Keratinocyte (primary cell): Measurements from ENCODE around the gene NEK2. TPM values are rescaled to one million over a fixed set of nuclear protein-coding genes. Genes with fewer than 3 reads are reported as not detected.
"Not testable (repeated sequence)": the region's sequence is repeated elsewhere in the genome, so short reads cannot be mapped to it uniquely, and the experiment has no call there.

ENCODE experiments used
- DNase-seq: peaks from one replicate; pipeline ENCODE4 v3.0.0-alpha.2; 2011; ENCODE audit warnings: low read depth, missing footprints, low spot score
- FAIRE-seq: peaks from 2 replicates; lab custom pipeline; 2011; peaks lifted over from hg19 to GRCh38; lab: Jason Lieb, UNC
- H2AFZ ChIP-seq: 2 replicates; pipeline ENCODE4 v1.6.0; 2012; ENCODE audit warnings: low read length, control low read depth, inconsistent platforms; ENCODE audit not compliant: control insufficient read depth
- H3K27ac ChIP-seq: 2 replicates; pipeline ENCODE4 v1.5.1; 2011; ENCODE audit warnings: low read length; ENCODE audit not compliant: control insufficient read depth, insufficient read depth
- H3K27me3 ChIP-seq: 3 replicates; pipeline ENCODE4 v1.6.0; 2011; ENCODE audit warnings: low read length; ENCODE audit not compliant: control insufficient read depth, insufficient read depth; ENCODE audit errors: extremely low read depth
- H3K36me3 ChIP-seq, 2 experiments: 2 replicates in 1 of 2; 3 replicates in 1 of 2; pipeline ENCODE4 v1.5.1; 2011; ENCODE audit warnings: low read length in 2 of 2, mild to moderate bottlenecking in 1 of 2; ENCODE audit not compliant: control insufficient read depth in 2 of 2, insufficient read depth in 2 of 2; ENCODE audit errors: extremely low read depth in 1 of 2
- H3K4me1 ChIP-seq: 3 replicates; pipeline ENCODE4 v1.5.1; 2011; ENCODE audit warnings: low read length; ENCODE audit not compliant: control insufficient read depth, insufficient read depth; ENCODE audit errors: extremely low read depth
- H3K4me2 ChIP-seq: 3 replicates; pipeline ENCODE4 v1.6.0; 2011; ENCODE audit warnings: low read depth, low read length; ENCODE audit not compliant: control insufficient read depth, insufficient read depth; ENCODE audit errors: extremely low read depth
- H3K4me3 ChIP-seq, 3 experiments: fragments of 200-600 bp in 1 of 3; sonication (generic) in 1 of 3; 2 replicates in 2 of 3; 3 replicates in 1 of 3; pipeline ENCODE4 v1.5.1; 2011 to 2016; ENCODE audit warnings: low read length in 3 of 3, mild to moderate bottlenecking in 3 of 3, control low read depth in 2 of 3, inconsistent platforms in 1 of 3, low read depth in 1 of 3, mixed read lengths in 1 of 3, mixed run types in 1 of 3, moderate library complexity in 1 of 3; ENCODE audit not compliant: control insufficient read depth in 2 of 3, insufficient read depth in 2 of 3; ENCODE audit errors: extremely low read depth in 1 of 3
- H3K79me2 ChIP-seq: 2 replicates; pipeline ENCODE4 v1.6.0; 2012; ENCODE audit warnings: low read length; ENCODE audit not compliant: control insufficient read depth, insufficient read depth
- H3K9ac ChIP-seq: 3 replicates; pipeline ENCODE4 v1.6.0; 2011; ENCODE audit warnings: low read length; ENCODE audit not compliant: control insufficient read depth, insufficient read depth; ENCODE audit errors: extremely low read depth
- H3K9me1 ChIP-seq: 3 replicates; pipeline ENCODE4 v1.6.0; 2011; ENCODE audit warnings: low read length; ENCODE audit not compliant: control insufficient read depth, insufficient read depth; ENCODE audit errors: extremely low read depth
- H3K9me3 ChIP-seq: 2 replicates; pipeline ENCODE4 v1.5.1; 2012; ENCODE audit warnings: low read depth, low read length; ENCODE audit not compliant: control insufficient read depth
- H4K20me1 ChIP-seq: 3 replicates; pipeline ENCODE4 v1.6.0; 2011; ENCODE audit warnings: low read length; ENCODE audit not compliant: control insufficient read depth, insufficient read depth; ENCODE audit errors: extremely low read depth
- EZH2 ChIP-seq: IDR thresholded peaks from one replicate; pipeline ENCODE4 v1.6.1; 2012; ENCODE audit warnings: inconsistent platforms, mild to moderate bottlenecking, low read length, moderate library complexity
- dilution Hi-C: fragments of 300-500 bp; cut with MboI; formaldehyde crosslinking; loops from one replicate; pipeline ENCODE4 v1.7.0; 2020; ENCODE audit warnings: low sequenced_read_pairs; ENCODE audit not compliant: extremely low pct_ligation_motif_present
- polyA plus RNA-seq, 5 experiments: library from polyadenylated mRNA; depleted of rRNA in 3 of 5; stranded (reverse) in 3 of 5; stranded (forward) in 1 of 5; unstranded in 1 of 5; fragments of >200 nt; gene quantifications; 1 replicate in 1 of 5; 2 replicates in 3 of 5; 3 replicates in 1 of 5; pipeline versions ENCODE4 v1.2.1 to v1.2.3, GENCODE V29; 2011 to 2012; ENCODE audit warnings: missing spikeins in 2 of 5, low read depth in 1 of 5, low replicate concordance in 1 of 5
- TF ChIP-seq, protein P1 (sequence below), 3 experiments: IDR thresholded peaks in 1 of 3; conservative IDR thresholded peaks in 1 of 3; optimal IDR thresholded peaks in 1 of 3; 2 replicates in 2 of 3; 3 replicates in 1 of 3; pipeline versions ENCODE3 to v1.5.1; 2011; ENCODE audit warnings: low read length in 3 of 3, mild to moderate bottlenecking in 3 of 3, moderate library complexity in 2 of 3, control low read depth in 1 of 3, inconsistent platforms in 1 of 3; ENCODE audit not compliant: insufficient read depth in 2 of 3; ENCODE audit errors: extremely low read depth in 1 of 3

Gene NEK2
- polyA plus RNA-seq, 1 donor (not counting 4 experiments of a cell fraction or from before 2014, with no cell fraction given) = 10.8 TPM

GRCh38 chr1:211647711-211648121 lies 27.7 kb downstream of the NEK2 start:
- Histone ChIP-seq H3K9ac (no peak overlapping the region), H3K9me3 (no peaks in the 10 kb centered on the region), H4K20me1 (no peaks in the 10 kb centered on the region), H3K4me3 (no peak overlapping the region), H3K4me2 (no peak overlapping the region), H3K27me3 (peaks cover 5% of the 10 kb centered on the region), H3K9me1 (no peaks in the 10 kb centered on the region), H3K4me1 (peaks cover 12% of the 10 kb centered on the region), H3K79me2 (no peaks in the 10 kb centered on the region), H3K27ac (no peak overlapping the region), H2AFZ (no peak overlapping the region), H3K36me3 (no peaks in the 10 kb centered on the region)
- TF ChIP-seq, protein P1, sequence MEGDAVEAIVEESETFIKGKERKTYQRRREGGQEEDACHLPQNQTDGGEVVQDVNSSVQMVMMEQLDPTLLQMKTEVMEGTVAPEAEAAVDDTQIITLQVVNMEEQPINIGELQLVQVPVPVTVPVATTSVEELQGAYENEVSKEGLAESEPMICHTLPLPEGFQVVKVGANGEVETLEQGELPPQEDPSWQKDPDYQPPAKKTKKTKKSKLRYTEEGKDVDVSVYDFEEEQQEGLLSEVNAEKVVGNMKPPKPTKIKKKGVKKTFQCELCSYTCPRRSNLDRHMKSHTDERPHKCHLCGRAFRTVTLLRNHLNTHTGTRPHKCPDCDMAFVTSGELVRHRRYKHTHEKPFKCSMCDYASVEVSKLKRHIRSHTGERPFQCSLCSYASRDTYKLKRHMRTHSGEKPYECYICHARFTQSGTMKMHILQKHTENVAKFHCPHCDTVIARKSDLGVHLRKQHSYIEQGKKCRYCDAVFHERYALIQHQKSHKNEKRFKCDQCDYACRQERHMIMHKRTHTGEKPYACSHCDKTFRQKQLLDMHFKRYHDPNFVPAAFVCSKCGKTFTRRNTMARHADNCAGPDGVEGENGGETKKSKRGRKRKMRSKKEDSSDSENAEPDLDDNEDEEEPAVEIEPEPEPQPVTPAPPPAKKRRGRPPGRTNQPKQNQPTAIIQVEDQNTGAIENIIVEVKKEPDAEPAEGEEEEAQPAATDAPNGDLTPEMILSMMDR (optimal IDR thresholded peaks at IDR 0.05 in 1 of 3, IDR thresholded peaks at IDR 0.05 in 1 of 3, conservative IDR thresholded peaks at IDR 0.05 in 1 of 3; ENCODE audit: extremely low read depth in 1 of 3, insufficient read depth in 2 of 3, low read length in 3 of 3) = no peak
- no peak for TF ChIP-seq EZH2
- dilution Hi-C loops = no loop called here
- DNase-seq (no peak), FAIRE-seq (no peak)

DNA sequence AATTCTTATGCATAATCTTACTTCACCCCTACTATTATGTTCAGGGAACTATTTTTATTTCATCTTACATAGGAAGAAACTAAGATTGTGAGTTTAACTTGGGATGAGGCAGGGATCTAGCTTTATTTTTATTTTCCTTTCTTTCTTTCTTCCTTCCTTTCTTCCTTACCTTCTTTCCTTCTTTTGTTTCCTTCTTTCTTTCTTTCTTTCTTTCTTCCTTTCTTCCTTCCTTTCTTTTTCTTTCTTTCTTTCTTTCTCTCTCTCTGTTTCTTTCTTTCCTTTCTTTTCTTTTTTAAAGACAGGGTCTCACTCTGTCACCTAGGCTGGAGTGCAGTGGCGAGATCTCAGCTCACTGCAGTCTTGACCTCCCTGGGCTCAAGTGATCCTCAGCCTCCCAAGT lies 28.9 kb downstream of the NEK2 start:
- Histone ChIP-seq H3K4me3 (no peak overlapping the region), H3K9me3 (no peaks in the 10 kb centered on the region), H3K27me3 (peaks cover 8% of the 10 kb centered on the region), H3K36me3 (no peaks in the 10 kb centered on the region), H3K4me1 (peaks cover 12% of the 10 kb centered on the region), H3K4me2 (no peak overlapping the region), H3K27ac (no peak overlapping the region), H3K9me1 (peaks cover 3% of the 10 kb centered on the region), H3K79me2 (no peaks in the 10 kb centered on the region), H2AFZ (no peak overlapping the region), H4K20me1 (no peaks in the 10 kb centered on the region), H3K9ac (no peak overlapping the region)
- FAIRE-seq (no peak), DNase-seq (no peak)
- dilution Hi-C loops = no loop called here
- TF ChIP-seq EZH2 = no peak
- TF ChIP-seq, protein P1 (optimal IDR thresholded peaks at IDR 0.05 in 1 of 3, IDR thresholded peaks at IDR 0.05 in 1 of 3, conservative IDR thresholded peaks at IDR 0.05 in 1 of 3; ENCODE audit: extremely low read depth in 1 of 3, insufficient read depth in 2 of 3, low read length in 3 of 3) = no peak

DNA sequence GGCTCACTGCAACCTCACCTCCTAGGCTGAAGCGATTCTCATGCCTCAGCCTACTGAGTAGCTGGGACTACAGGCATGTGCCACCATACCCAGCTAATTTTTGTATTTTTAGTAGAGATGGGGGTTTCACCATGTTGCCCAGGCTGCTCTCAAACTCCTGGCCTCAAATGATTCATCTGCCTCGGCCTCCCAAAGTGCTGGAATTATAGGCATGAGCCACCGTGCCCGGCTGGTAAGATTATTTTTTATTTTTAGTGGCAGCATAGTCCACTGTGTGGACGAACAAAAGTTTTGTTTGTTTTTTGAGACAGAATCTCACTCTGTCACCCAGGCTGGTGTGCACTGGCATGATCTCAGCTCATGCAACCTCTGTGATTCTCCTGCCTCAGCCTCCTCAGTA lies 29.8 kb downstream of the NEK2 start:
- H3K4me3 ChIP-seq, FAIRE-seq, H4K20me1 ChIP-seq, H3K27me3 ChIP-seq, H3K9me1 ChIP-seq, DNase-seq, H3K9ac ChIP-seq, H2AFZ ChIP-seq, H3K79me2 ChIP-seq, H3K36me3 ChIP-seq, dilution Hi-C loops, H3K9me3 ChIP-seq, H3K27ac ChIP-seq, H3K4me2 ChIP-seq: not testable (repeated sequence)
- peaks cover 12% of the 10 kb centered on the region for H3K4me1 ChIP-seq
